Heart right ventricle (tissue), 16 donors: ENCODE measurements around the gene LAMC2. TPM values are rescaled to one million over a fixed set of nuclear protein-coding genes. Genes with fewer than 3 reads are reported as not detected.
A peak's percentile ranks its signal among the peaks of the same experiment; 100 is the strongest.
"Not testable (repeated sequence)": the region's sequence is repeated elsewhere in the genome, so short reads cannot be mapped to it uniquely, and the experiment has no call there.

Source experiments
- ATAC-seq, 8 donors: fragments of 200-7000 bp; cut with Tn5 transposase; one replicate each; pipeline ENCODE4 v1.9.1; 2020; ENCODE audit warnings: mild to moderate bottlenecking in 8 of 8, moderate library complexity in 8 of 8, moderate number of reproducible peaks in 1 of 8
- DNase-seq, 2 donors: peaks; one replicate each; pipeline ENCODE4 v3.0.0-alpha.2; 2020
- H3K27ac ChIP-seq, 10 donors: fragments of 200-600 bp; sonication (generic) in 2 of 10; one replicate each; pipeline versions ENCODE4 v1.5.0 to v1.8.0; 2020 to 2022; ENCODE audit warnings: mild to moderate bottlenecking in 3 of 10
- H3K27me3 ChIP-seq, 7 donors: fragments of 200-600 bp; one replicate each; pipeline ENCODE4 v1.8.0; 2021 to 2022; ENCODE audit warnings: mild to moderate bottlenecking in 2 of 7
- H3K36me3 ChIP-seq, 9 donors: fragments of 200-600 bp; sonication (generic) in 1 of 9; one replicate each; pipeline versions ENCODE4 v1.5.0 to v1.8.0; 2020 to 2022; ENCODE audit warnings: mild to moderate bottlenecking in 2 of 9
- H3K4me1 ChIP-seq, 9 donors: fragments of 200-600 bp; sonication (generic) in 1 of 9; one replicate each; pipeline versions ENCODE4 v1.5.0 to v1.8.0; 2020 to 2022; ENCODE audit warnings: mild to moderate bottlenecking in 4 of 9
- H3K4me3 ChIP-seq, 10 donors: fragments of 200-600 bp; sonication (generic) in 2 of 10; one replicate each; pipeline versions ENCODE4 v1.5.0 to v1.8.0; 2020 to 2022; ENCODE audit warnings: mild to moderate bottlenecking in 7 of 10, moderate library complexity in 2 of 10
- H3K9me3 ChIP-seq, 11 donors: fragments of 200-600 bp in 10 of 11; sonication (generic) in 2 of 11; one replicate each; pipeline versions ENCODE4 v1.5.0 to v1.8.0; 2013 to 2022; ENCODE audit warnings: mild to moderate bottlenecking in 2 of 11, control low read depth in 1 of 11, moderate library complexity in 1 of 11
- WGBS, 2 donors: extraction: QIAGEN DNeasy Blood & Tissue Kit; methylation state at CpG; one replicate each; pipeline ENCODE4 v1.1.7; 2013; ENCODE audit warnings: inconsistent platforms in 1 of 2; 5-methylcytosine and 5-hydroxymethylcytosine counted together
- intact Hi-C, 10 donors: fragments of 100-400 bp; cut with DNase I; formaldehyde crosslinking; loops; one replicate each; pipeline versions ENCODE4 v1.11.1 to v1.14.2; 2022
- polyA plus RNA-seq, 2 donors: library from polyadenylated mRNA; stranded (reverse); fragments of 200-250 nt; gene quantifications; one replicate each; pipeline ENCODE4 v1.2.3, GENCODE V29; 2013
- total RNA-seq, 10 donors: library from RNA; stranded (reverse); fragmentation: NEBNext Ultra II Directional in 3 of 10; extraction: Animal tissue kit (Norgen Biotek cat#: 25700) in 3 of 10; gene quantifications; one replicate each; pipeline versions ENCODE4 v1.2.1 to v1.2.4, GENCODE V29; 2021 to 2023
- TF ChIP-seq, protein P1 (sequence below), 9 donors: fragments of 200-600 bp; sonication (generic) in 2 of 9; IDR thresholded peaks; one replicate each; pipeline versions ENCODE4 v1.5.0 to v1.8.0; 2021 to 2022; ENCODE audit warnings: antibody characterized with exemption in 9 of 9, mild to moderate bottlenecking in 5 of 9, moderate library complexity in 1 of 9
- donor health status: Arrhythmogenic right ventricular cardiomyopathy.
- donor health status: ischemic (EF 13 %, LVEDD 7.1; RV severe dilation, severe dysfunction).
- donor health status: healthy with polysubstance abuse.
- donor health status: DM: no; HTN: yes; CAD: no.
- donor health status: DM: no; HTN: no; CAD: no.
- donor health status: ischemic (EF 25% LVEDD 6.9; RV normal size, moderate dysfunction).
- donor health status: ischemic (EF 25% LVEDD 5.7; RV mildly dilated, moderate dysfunction).
- donor health status: healthy.
- donor health status: DM: yes; HTN: yes; CAD: no.
- donor health status: Ischemic cardiomyopathy.
- donor health status: ischemic (EF 35%, LVEDD 5.7; RV mildly dilated, moderate dysfunction).
- donor health status: nonischemic (EF 11% LVEDD 7.7; RV severe dilation, severe dysfunction).
- donor health status: DM: yes; HTN: yes; CAD: no.
- donor health status: PGD.
- donor health status: ischemic (EF 29% LVEDD 5.4; RV normal size, mild dysfunction).
- donor health status: nonischemic (EF 23%, LVEDD 6.1; RV moderate dilation, normal function).

The LAMC2 gene
- total and polyA plus RNA-seq, 12 donors: 0.53 to 8.8 (median 1.6) TPM

DNA sequence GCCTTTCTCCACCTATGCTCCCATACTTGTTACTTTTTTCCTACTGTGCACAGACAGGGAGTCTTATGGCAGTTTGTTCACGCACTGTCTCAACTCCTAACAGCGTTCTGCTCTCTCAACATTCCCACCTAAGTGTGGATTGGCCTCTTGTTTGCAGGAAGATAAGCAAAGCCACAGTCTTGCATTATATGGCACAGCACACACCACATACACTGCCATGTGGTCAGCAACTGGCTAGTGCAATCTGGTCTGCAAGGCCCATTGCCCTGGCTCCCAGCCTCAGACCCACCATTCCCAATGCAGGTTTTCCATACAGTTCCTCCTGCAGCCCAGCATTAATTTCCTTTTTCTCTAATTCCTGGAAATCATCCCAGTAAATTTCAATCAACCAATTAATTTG is 38.3 kb upstream of the LAMC2 start:
- peak in 3 of 8 donors; percentile 30 to 55 (median 32) for ATAC-seq
- peak overlapping the region in 2 of 10 donors; percentile 6 to 74 for H3K27ac ChIP-seq
- intact Hi-C loops: loop anchor here in 6 of 10 donors (5.0 to 10.0 kb wide), 5 partner anchors 77 to 263 kb away; partner anchors contain the start of gene LAMC1 (in 1 of the 6)

GRCh38 chr1:183148599-183148998 is 37.5 kb upstream of the LAMC2 start:
- DNase-seq (no peak), ATAC-seq (peak in 7 of 8 donors; percentile 58 to 81 (median 70))
- 39 to 41% methylated on average over 5 of the region's 5 CpGs for WGBS, 2 donors
- Histone ChIP-seq H3K27me3 (no peaks in the 10 kb centered on the region), H3K9me3 (no peaks in the 10 kb centered on the region), H3K4me3 (no peak overlapping the region), H3K27ac (peak overlapping the region in 8 of 10 donors; percentile 24 to 74 (median 38)), H3K4me1 (peaks cover 0 to 20% (median 14%) of the 10 kb centered on the region in 9 donors), H3K36me3 (peaks cover 0 to 17% (median 0%) of the 10 kb centered on the region in 9 donors)
- intact Hi-C loops: loop anchor here in 6 of 10 donors (5.0 to 10.0 kb wide), 5 partner anchors 76 to 264 kb away; partner anchors contain the start of gene LAMC1 (in 1 of the 6)
- TF ChIP-seq, protein P1, sequence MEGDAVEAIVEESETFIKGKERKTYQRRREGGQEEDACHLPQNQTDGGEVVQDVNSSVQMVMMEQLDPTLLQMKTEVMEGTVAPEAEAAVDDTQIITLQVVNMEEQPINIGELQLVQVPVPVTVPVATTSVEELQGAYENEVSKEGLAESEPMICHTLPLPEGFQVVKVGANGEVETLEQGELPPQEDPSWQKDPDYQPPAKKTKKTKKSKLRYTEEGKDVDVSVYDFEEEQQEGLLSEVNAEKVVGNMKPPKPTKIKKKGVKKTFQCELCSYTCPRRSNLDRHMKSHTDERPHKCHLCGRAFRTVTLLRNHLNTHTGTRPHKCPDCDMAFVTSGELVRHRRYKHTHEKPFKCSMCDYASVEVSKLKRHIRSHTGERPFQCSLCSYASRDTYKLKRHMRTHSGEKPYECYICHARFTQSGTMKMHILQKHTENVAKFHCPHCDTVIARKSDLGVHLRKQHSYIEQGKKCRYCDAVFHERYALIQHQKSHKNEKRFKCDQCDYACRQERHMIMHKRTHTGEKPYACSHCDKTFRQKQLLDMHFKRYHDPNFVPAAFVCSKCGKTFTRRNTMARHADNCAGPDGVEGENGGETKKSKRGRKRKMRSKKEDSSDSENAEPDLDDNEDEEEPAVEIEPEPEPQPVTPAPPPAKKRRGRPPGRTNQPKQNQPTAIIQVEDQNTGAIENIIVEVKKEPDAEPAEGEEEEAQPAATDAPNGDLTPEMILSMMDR (IDR thresholded peaks at IDR 0.05): no peak

More for the DNA sequence above, 38.3 kb upstream of the LAMC2 start:
- DNase-seq: no peak
- no peaks in the 10 kb centered on the region for H3K27me3 ChIP-seq
- H3K36me3 ChIP-seq: peaks cover 0 to 26% (median 5%) of the 10 kb centered on the region in 9 donors
- H3K4me1 ChIP-seq: peaks cover 0 to 20% (median 14%) of the 10 kb centered on the region in 9 donors
- 77 to 85% methylated on average over 2 of the region's 2 CpGs for WGBS, 2 donors
- TF ChIP-seq, protein P1 (IDR thresholded peaks at IDR 0.05): no peak
- H3K9me3 ChIP-seq: no peaks in the 10 kb centered on the region
- no peak overlapping the region for H3K4me3 ChIP-seq

DNA sequence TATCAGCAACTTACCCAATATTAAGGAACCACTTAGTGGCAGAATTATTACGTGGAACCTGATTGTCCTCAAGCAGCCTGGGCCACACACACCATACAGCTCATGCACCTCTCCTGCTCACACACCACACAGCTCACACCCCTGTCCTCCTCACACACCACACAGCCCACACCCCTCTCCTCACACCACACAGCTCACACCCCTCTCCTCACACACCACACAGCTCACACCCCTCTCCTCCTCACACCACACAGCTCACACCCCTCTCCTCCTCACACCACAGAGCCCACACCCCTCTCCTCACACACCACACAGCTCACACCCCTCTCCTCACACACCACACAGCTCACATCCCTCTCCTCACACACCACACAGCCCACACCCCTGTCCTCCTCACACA is 36.8 kb upstream of the LAMC2 start:
- H3K4me1 ChIP-seq: peaks cover 0 to 20% (median 14%) of the 10 kb centered on the region in 9 donors
- 76 to 90% methylated on average over 1 of the region's 1 CpG for WGBS, 2 donors
- H3K27ac ChIP-seq: peak overlapping the region in 6 of 10 donors; percentile 28 to 74 (median 39)
- H3K4me3 ChIP-seq: no peak overlapping the region
- H3K27me3 ChIP-seq: no peaks in the 10 kb centered on the region
- TF ChIP-seq, protein P1 (IDR thresholded peaks at IDR 0.05): no peak
- peak in 1 of 8 donors; percentile 36 for ATAC-seq
- H3K36me3 ChIP-seq: peaks cover 0 to 10% (median 0%) of the 10 kb centered on the region in 9 donors
- no peaks in the 10 kb centered on the region for H3K9me3 ChIP-seq
- DNase-seq: no peak
- intact Hi-C loops: loop anchor here in 6 of 10 donors (5.0 to 10.0 kb wide), 5 partner anchors 76 to 264 kb away; partner anchors contain the start of gene LAMC1 (in 1 of the 6)

DNA sequence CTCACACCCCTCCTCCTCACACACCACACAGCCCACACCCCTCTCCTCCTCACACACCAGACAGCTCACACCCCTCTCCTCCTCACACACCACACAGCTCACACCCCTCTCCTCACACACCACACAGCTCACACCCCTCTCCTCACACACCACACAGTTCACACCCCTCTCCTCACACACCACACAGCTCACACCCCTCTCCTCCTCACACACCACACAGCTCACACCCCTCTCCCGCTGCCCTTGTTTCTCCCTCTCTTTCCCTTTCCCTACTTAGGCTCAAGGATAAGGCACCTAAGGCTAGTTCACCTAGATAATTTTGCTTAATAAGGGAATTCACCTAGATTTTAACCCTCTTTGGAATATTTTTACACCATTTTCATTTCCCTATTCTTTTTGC is 36.0 kb upstream of the LAMC2 start:
- H3K4me3 ChIP-seq, ATAC-seq, H3K27me3 ChIP-seq, H3K9me3 ChIP-seq, H3K36me3 ChIP-seq, DNase-seq, H3K27ac ChIP-seq, intact Hi-C loops: not testable (repeated sequence)
- peaks cover 0 to 20% (median 14%) of the 10 kb centered on the region in 9 donors for H3K4me1 ChIP-seq
- 100% methylated on average over 1 of the region's 1 CpG for WGBS, 2 donors

- H3K4me1 ChIP-seq: peaks cover 0 to 20% (median 14%) of the 10 kb centered on the region in 9 donors
- no peak overlapping the region for H3K4me3 ChIP-seq
- intact Hi-C loops: no loop called here
- no peak for DNase-seq
- H3K9me3 ChIP-seq: no peaks in the 10 kb centered on the region
- TF ChIP-seq, protein P1 (IDR thresholded peaks at IDR 0.05): no peak
- ATAC-seq: no peak
- H3K36me3 ChIP-seq: no peaks in the 10 kb centered on the region
- no peaks in the 10 kb centered on the region for H3K27me3 ChIP-seq
- no peak overlapping the region for H3K27ac ChIP-seq
Observed at GRCh38 chr1:183150445-183150844, 35.6 kb upstream of the LAMC2 start.
